SK-N-SH (cell line): ENCODE data around the gene PEAK1.

Experiments used
- EP300 ChIP-seq, 2 experiments: IDR thresholded peaks; 2 replicates each; pipeline versions ENCODE4 v1.4.0 to v1.6.1; 2012; ENCODE audit warnings: borderline replicate concordance in 1 of 2, low read depth in 1 of 2, low read length in 1 of 2
- NFIC ChIP-seq: IDR thresholded peaks from 2 replicates; pipeline ENCODE4 v1.4.0; 2012; ENCODE audit warnings: borderline replicate concordance
- POLR2AphosphoS5 ChIP-seq: IDR thresholded peaks from 2 replicates; pipeline ENCODE4 v1.6.1; 2012; ENCODE audit warnings: low read depth, low read length
- RFX5 ChIP-seq: IDR thresholded peaks from 2 replicates; pipeline ENCODE4 v1.6.1; 2012; ENCODE audit warnings: mild to moderate bottlenecking, improper control_type of control experiment, low read length
- SIN3A ChIP-seq: IDR thresholded peaks from 2 replicates; pipeline ENCODE4 v1.6.1; 2012; ENCODE audit warnings: low read depth, mild to moderate bottlenecking, low read length, moderate library complexity, borderline replicate concordance
- ZBTB33 ChIP-seq: IDR thresholded peaks from 2 replicates; pipeline ENCODE4 v1.4.0; 2012; ENCODE audit warnings: low read depth, borderline replicate concordance
- TF ChIP-seq, protein P1 (sequence below): fragments of 200-600 bp; sonication (generic); IDR thresholded peaks from 2 replicates; pipeline ENCODE4 v1.6.1; 2017; ENCODE audit warnings: antibody characterized with exemption, mild to moderate bottlenecking, moderate library complexity
- TF ChIP-seq, protein P2 (sequence below): IDR thresholded peaks from 2 replicates; pipeline ENCODE4 v1.6.1; 2012; ENCODE audit warnings: mild to moderate bottlenecking, low read depth, low read length, moderate library complexity

DNA sequence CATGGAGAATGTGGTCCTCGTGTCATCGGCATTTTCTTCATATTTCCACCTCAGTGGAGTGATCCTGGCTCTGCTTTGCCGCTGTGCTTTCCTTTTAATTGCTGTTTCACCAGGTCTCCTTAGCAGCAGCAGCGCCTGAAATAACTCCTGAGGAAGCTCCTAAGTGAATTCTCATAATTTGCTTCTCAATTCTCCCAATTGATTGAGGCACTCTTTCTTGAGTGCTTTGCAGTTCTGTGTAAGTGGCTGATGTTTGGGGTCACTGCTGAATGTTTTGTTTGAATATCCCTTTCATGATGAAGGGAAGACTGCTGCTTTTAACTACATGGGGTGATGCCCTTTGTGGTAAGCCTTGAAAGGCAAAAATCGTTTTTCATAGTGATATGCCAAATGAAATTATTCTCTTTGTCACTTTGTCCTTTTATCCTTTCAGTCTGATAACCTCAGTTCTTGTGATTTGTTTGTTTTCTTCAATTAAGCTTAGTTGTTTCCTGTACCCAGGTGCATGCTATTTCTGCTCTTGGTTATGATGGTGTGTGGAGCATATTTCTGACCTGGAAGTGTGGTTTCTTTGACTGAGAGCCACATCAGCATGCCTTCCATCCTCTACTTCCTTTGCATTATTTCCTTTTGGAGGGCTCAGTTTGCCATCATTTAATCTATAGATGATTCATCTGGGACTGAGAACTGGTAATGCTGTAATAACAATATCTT lies 37.4 kb upstream of the PEAK1 start:
- TF ChIP-seq RFX5 (no peak), ZBTB33 (no peak), POLR2AphosphoS5 (no peak), NFIC (no peak), EP300 (IDR thresholded peaks at IDR 0.05; ENCODE audit: borderline replicate concordance in 1 of 2, low read depth in 1 of 2, low read length in 1 of 2) (no peak), SIN3A (no peak)
- TF ChIP-seq, protein P1, sequence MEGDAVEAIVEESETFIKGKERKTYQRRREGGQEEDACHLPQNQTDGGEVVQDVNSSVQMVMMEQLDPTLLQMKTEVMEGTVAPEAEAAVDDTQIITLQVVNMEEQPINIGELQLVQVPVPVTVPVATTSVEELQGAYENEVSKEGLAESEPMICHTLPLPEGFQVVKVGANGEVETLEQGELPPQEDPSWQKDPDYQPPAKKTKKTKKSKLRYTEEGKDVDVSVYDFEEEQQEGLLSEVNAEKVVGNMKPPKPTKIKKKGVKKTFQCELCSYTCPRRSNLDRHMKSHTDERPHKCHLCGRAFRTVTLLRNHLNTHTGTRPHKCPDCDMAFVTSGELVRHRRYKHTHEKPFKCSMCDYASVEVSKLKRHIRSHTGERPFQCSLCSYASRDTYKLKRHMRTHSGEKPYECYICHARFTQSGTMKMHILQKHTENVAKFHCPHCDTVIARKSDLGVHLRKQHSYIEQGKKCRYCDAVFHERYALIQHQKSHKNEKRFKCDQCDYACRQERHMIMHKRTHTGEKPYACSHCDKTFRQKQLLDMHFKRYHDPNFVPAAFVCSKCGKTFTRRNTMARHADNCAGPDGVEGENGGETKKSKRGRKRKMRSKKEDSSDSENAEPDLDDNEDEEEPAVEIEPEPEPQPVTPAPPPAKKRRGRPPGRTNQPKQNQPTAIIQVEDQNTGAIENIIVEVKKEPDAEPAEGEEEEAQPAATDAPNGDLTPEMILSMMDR = no peak
- TF ChIP-seq, protein P2, sequence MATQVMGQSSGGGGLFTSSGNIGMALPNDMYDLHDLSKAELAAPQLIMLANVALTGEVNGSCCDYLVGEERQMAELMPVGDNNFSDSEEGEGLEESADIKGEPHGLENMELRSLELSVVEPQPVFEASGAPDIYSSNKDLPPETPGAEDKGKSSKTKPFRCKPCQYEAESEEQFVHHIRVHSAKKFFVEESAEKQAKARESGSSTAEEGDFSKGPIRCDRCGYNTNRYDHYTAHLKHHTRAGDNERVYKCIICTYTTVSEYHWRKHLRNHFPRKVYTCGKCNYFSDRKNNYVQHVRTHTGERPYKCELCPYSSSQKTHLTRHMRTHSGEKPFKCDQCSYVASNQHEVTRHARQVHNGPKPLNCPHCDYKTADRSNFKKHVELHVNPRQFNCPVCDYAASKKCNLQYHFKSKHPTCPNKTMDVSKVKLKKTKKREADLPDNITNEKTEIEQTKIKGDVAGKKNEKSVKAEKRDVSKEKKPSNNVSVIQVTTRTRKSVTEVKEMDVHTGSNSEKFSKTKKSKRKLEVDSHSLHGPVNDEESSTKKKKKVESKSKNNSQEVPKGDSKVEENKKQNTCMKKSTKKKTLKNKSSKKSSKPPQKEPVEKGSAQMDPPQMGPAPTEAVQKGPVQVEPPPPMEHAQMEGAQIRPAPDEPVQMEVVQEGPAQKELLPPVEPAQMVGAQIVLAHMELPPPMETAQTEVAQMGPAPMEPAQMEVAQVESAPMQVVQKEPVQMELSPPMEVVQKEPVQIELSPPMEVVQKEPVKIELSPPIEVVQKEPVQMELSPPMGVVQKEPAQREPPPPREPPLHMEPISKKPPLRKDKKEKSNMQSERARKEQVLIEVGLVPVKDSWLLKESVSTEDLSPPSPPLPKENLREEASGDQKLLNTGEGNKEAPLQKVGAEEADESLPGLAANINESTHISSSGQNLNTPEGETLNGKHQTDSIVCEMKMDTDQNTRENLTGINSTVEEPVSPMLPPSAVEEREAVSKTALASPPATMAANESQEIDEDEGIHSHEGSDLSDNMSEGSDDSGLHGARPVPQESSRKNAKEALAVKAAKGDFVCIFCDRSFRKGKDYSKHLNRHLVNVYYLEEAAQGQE = no peak
